Keratinocyte (primary cell): Measurements from ENCODE around the gene SOCS6. TPM values are rescaled to one million over a fixed set of nuclear protein-coding genes. Genes with fewer than 3 reads are reported as not detected.

ENCODE experiments used
- DNase-seq: peaks from one replicate; pipeline ENCODE4 v3.0.0-alpha.2; 2011; ENCODE audit warnings: low read depth, missing footprints, low spot score
- FAIRE-seq: peaks from 2 replicates; lab custom pipeline; 2011; peaks lifted over from hg19 to GRCh38; lab: Jason Lieb, UNC
- H2AFZ ChIP-seq: 2 replicates; pipeline ENCODE4 v1.6.0; 2012; ENCODE audit warnings: low read length, control low read depth, inconsistent platforms; ENCODE audit not compliant: control insufficient read depth
- H3K27ac ChIP-seq: 2 replicates; pipeline ENCODE4 v1.5.1; 2011; ENCODE audit warnings: low read length; ENCODE audit not compliant: control insufficient read depth, insufficient read depth
- H3K27me3 ChIP-seq: 3 replicates; pipeline ENCODE4 v1.6.0; 2011; ENCODE audit warnings: low read length; ENCODE audit not compliant: control insufficient read depth, insufficient read depth; ENCODE audit errors: extremely low read depth
- H3K36me3 ChIP-seq, 2 experiments: 2 replicates in 1 of 2; 3 replicates in 1 of 2; pipeline ENCODE4 v1.5.1; 2011; ENCODE audit warnings: low read length in 2 of 2, mild to moderate bottlenecking in 1 of 2; ENCODE audit not compliant: control insufficient read depth in 2 of 2, insufficient read depth in 2 of 2; ENCODE audit errors: extremely low read depth in 1 of 2
- H3K4me1 ChIP-seq: 3 replicates; pipeline ENCODE4 v1.5.1; 2011; ENCODE audit warnings: low read length; ENCODE audit not compliant: control insufficient read depth, insufficient read depth; ENCODE audit errors: extremely low read depth
- H3K4me2 ChIP-seq: 3 replicates; pipeline ENCODE4 v1.6.0; 2011; ENCODE audit warnings: low read depth, low read length; ENCODE audit not compliant: control insufficient read depth, insufficient read depth; ENCODE audit errors: extremely low read depth
- H3K4me3 ChIP-seq, 3 experiments: fragments of 200-600 bp in 1 of 3; sonication (generic) in 1 of 3; 2 replicates in 2 of 3; 3 replicates in 1 of 3; pipeline ENCODE4 v1.5.1; 2011 to 2016; ENCODE audit warnings: low read length in 3 of 3, mild to moderate bottlenecking in 3 of 3, control low read depth in 2 of 3, inconsistent platforms in 1 of 3, low read depth in 1 of 3, mixed read lengths in 1 of 3, mixed run types in 1 of 3, moderate library complexity in 1 of 3; ENCODE audit not compliant: control insufficient read depth in 2 of 3, insufficient read depth in 2 of 3; ENCODE audit errors: extremely low read depth in 1 of 3
- H3K79me2 ChIP-seq: 2 replicates; pipeline ENCODE4 v1.6.0; 2012; ENCODE audit warnings: low read length; ENCODE audit not compliant: control insufficient read depth, insufficient read depth
- H3K9ac ChIP-seq: 3 replicates; pipeline ENCODE4 v1.6.0; 2011; ENCODE audit warnings: low read length; ENCODE audit not compliant: control insufficient read depth, insufficient read depth; ENCODE audit errors: extremely low read depth
- H3K9me1 ChIP-seq: 3 replicates; pipeline ENCODE4 v1.6.0; 2011; ENCODE audit warnings: low read length; ENCODE audit not compliant: control insufficient read depth, insufficient read depth; ENCODE audit errors: extremely low read depth
- H3K9me3 ChIP-seq: 2 replicates; pipeline ENCODE4 v1.5.1; 2012; ENCODE audit warnings: low read depth, low read length; ENCODE audit not compliant: control insufficient read depth
- H4K20me1 ChIP-seq: 3 replicates; pipeline ENCODE4 v1.6.0; 2011; ENCODE audit warnings: low read length; ENCODE audit not compliant: control insufficient read depth, insufficient read depth; ENCODE audit errors: extremely low read depth
- CTCF ChIP-seq, 3 experiments: IDR thresholded peaks in 1 of 3; conservative IDR thresholded peaks in 1 of 3; optimal IDR thresholded peaks in 1 of 3; 2 replicates in 2 of 3; 3 replicates in 1 of 3; pipeline versions ENCODE3 to v1.5.1; 2011; ENCODE audit warnings: low read length in 3 of 3, mild to moderate bottlenecking in 3 of 3, moderate library complexity in 2 of 3, control low read depth in 1 of 3, inconsistent platforms in 1 of 3; ENCODE audit not compliant: insufficient read depth in 2 of 3; ENCODE audit errors: extremely low read depth in 1 of 3
- EZH2 ChIP-seq: IDR thresholded peaks from one replicate; pipeline ENCODE4 v1.6.1; 2012; ENCODE audit warnings: inconsistent platforms, mild to moderate bottlenecking, low read length, moderate library complexity
- dilution Hi-C: fragments of 300-500 bp; cut with MboI; formaldehyde crosslinking; loops from one replicate; pipeline ENCODE4 v1.7.0; 2020; ENCODE audit warnings: low sequenced_read_pairs; ENCODE audit not compliant: extremely low pct_ligation_motif_present
- polyA plus RNA-seq, 5 experiments: library from polyadenylated mRNA; depleted of rRNA in 3 of 5; stranded (reverse) in 3 of 5; stranded (forward) in 1 of 5; unstranded in 1 of 5; fragments of >200 nt; gene quantifications; 1 replicate in 1 of 5; 2 replicates in 3 of 5; 3 replicates in 1 of 5; pipeline versions ENCODE4 v1.2.1 to v1.2.3, GENCODE V29; 2011 to 2012; ENCODE audit warnings: missing spikeins in 2 of 5, low read depth in 1 of 5, low replicate concordance in 1 of 5

The SOCS6 gene
- polyA plus RNA-seq, 1 donor (not counting 4 experiments of a cell fraction or from before 2014, with no cell fraction given) = 22.2 TPM

- TF ChIP-seq CTCF (optimal IDR thresholded peaks at IDR 0.05 in 1 of 3, IDR thresholded peaks at IDR 0.05 in 1 of 3, conservative IDR thresholded peaks at IDR 0.05 in 1 of 3; ENCODE audit: extremely low read depth in 1 of 3, insufficient read depth in 2 of 3, low read length in 3 of 3) (no peak), EZH2 (no peak)
- H3K4me1 ChIP-seq = peaks cover 23% of the 10 kb centered on the region
- H3K9me1 ChIP-seq = no peaks in the 10 kb centered on the region
- no peaks in the 10 kb centered on the region for H4K20me1 ChIP-seq
- no peak overlapping the region for H3K9ac ChIP-seq
- H3K9me3 ChIP-seq = no peaks in the 10 kb centered on the region
- FAIRE-seq (no peak), DNase-seq (no peak)
- no peaks in the 10 kb centered on the region for H3K27me3 ChIP-seq
- dilution Hi-C loops = no loop called here
- H3K4me3 ChIP-seq = no peak overlapping the region
- no peak overlapping the region for H2AFZ ChIP-seq
- H3K4me2 ChIP-seq = no peak overlapping the region
- H3K36me3 ChIP-seq = no peaks in the 10 kb centered on the region
- H3K27ac ChIP-seq = no peak overlapping the region
- H3K79me2 ChIP-seq = no peaks in the 10 kb centered on the region
Measured at GRCh38 chr18:70377857-70378701, 89.2 kb downstream of the SOCS6 start.

Other genes with a start within 250 kb of the SOCS6 start
- gene RTTN, start 83.4 kb upstream of the SOCS6 start, polyA plus RNA-seq = 41.8 to 77.3 TPM (median 49.8 TPM) in 3 replicates